Measurements from ENCODE around the gene EEF1A2.

DNA sequence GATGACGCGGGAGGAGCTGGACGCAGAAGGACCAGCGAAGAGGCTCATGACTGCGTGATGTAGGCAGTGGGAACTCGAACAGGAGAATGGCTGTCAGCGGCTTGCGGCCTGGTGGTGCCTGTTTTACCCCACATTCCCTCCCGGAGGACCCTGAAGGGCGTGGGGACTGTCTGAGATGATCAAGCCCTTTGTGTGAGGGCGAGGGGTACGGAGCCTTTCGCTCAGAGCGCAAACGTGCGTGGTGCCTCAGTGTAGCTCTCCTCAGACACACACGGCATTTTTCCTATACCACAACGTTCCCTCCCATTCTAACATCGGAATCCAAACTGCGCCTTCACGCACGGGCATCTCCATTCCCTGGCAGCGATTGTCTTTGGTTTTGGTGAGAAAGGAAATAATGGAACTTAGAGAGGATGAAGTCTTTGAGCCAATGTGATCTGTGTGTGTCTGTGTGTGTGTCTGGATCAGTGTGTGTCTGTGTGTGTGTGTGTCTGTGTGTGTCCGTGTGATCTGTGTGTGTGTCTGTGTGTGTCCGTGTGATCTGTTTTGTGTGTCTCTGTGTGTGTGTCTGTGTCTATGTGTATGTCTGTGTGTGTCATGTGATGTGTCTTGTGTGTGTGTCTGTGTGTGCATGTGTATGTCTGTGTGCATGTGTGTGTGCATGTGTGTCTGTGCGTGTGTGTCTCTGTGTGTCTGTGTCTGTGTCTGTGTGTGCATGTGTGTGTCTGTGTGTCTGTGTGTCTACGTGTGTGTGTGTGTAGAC is 33.0 kb upstream of the EEF1A2 start:
- TF ChIP-seq POLR2A (IDR thresholded peaks at IDR 0.05; ENCODE audit: low read length) = no peak
- no peak for TF ChIP-seq GATA1 (IDR thresholded peaks at IDR 0.05; ENCODE audit: low read depth, low read length)

All from erythroblast (primary cell).